ENCODE results near the gene YTHDF1. TPM values are rescaled to one million over a fixed set of nuclear protein-coding genes. Genes with fewer than 3 reads are reported as not detected.
"Not testable (repeated sequence)": the region's sequence is repeated elsewhere in the genome, so short reads cannot be mapped to it uniquely, and the experiment has no call there.

YTHDF1 gene
- total RNA-seq, 1 donor from 2014 or later = 44.0 TPM

GRCh38 chr20:63230800-63231268 is 14.9 kb upstream of the YTHDF1 start:
- DNase-seq (ENCODE audit: extremely low read depth, low read depth, low spot score) = no peak

GRCh38 chr20:63228806-63229205 is 12.9 kb upstream of the YTHDF1 start:
- DNase-seq (ENCODE audit: extremely low read depth, low read depth, low spot score) = no peak

- no peak for DNase-seq (ENCODE audit: extremely low read depth, low read depth, low spot score)
Measured at GRCh38 chr20:63227260-63227659, 11.3 kb upstream of the YTHDF1 start.

GRCh38 chr20:63226042-63226943 is 10.4 kb upstream of the YTHDF1 start:
- DNase-seq (ENCODE audit: extremely low read depth, low read depth, low spot score) = no peak

GRCh38 chr20:63225082-63225454 is 9.1 kb upstream of the YTHDF1 start:
- no peak for DNase-seq (ENCODE audit: extremely low read depth, low read depth, low spot score)

- DNase-seq (ENCODE audit: extremely low read depth, low read depth, low spot score) = no peak
Measured at GRCh38 chr20:63224412-63225081, 8.6 kb upstream of the YTHDF1 start.

GRCh38 chr20:63223826-63224207 is 7.9 kb upstream of the YTHDF1 start:
- DNase-seq (ENCODE audit: extremely low read depth, low read depth, low spot score) = no peak

GRCh38 chr20:63223121-63223825 is 7.3 kb upstream of the YTHDF1 start:
- DNase-seq (ENCODE audit: extremely low read depth, low read depth, low spot score) = no peak

GRCh38 chr20:63222541-63222940 is 6.6 kb upstream of the YTHDF1 start:
- no peak for DNase-seq (ENCODE audit: extremely low read depth, low read depth, low spot score)

- DNase-seq (ENCODE audit: extremely low read depth, low read depth, low spot score) = not testable (repeated sequence)
Measured at GRCh38 chr20:63221400-63222053, 5.6 kb upstream of the YTHDF1 start.

GRCh38 chr20:63220696-63221399 is 4.9 kb upstream of the YTHDF1 start:
- DNase-seq (ENCODE audit: extremely low read depth, low read depth, low spot score) = no peak

- no peak for DNase-seq (ENCODE audit: extremely low read depth, low read depth, low spot score)
Measured at GRCh38 chr20:63219866-63220521, 4.1 kb upstream of the YTHDF1 start.

- DNase-seq (ENCODE audit: extremely low read depth, low read depth, low spot score) = no peak
Measured at GRCh38 chr20:63219447-63219821, 3.5 kb upstream of the YTHDF1 start.

- no peak for DNase-seq (ENCODE audit: extremely low read depth, low read depth, low spot score)
Measured at GRCh38 chr20:63218701-63219446, 2.9 kb upstream of the YTHDF1 start.

GRCh38 chr20:63217706-63218105 is 1.8 kb upstream of the YTHDF1 start:
- no peak for DNase-seq (ENCODE audit: extremely low read depth, low read depth, low spot score)

- DNase-seq (ENCODE audit: extremely low read depth, low read depth, low spot score) = no peak
Measured at GRCh38 chr20:63216849-63217471, 1.0 kb upstream of the YTHDF1 start.

GRCh38 chr20:63215101-63216040 is 560 bp downstream of the YTHDF1 start:
- no peak for DNase-seq (ENCODE audit: extremely low read depth, low read depth, low spot score)

- no peak for DNase-seq (ENCODE audit: extremely low read depth, low read depth, low spot score)
Measured at GRCh38 chr20:63214514-63214913, 1.4 kb downstream of the YTHDF1 start.

All from glomerular endothelial cell (primary cell).